Activated T-helper 1 cell treated with Interleukin-2 at 50 U/mL for 16 hours (primary cell): ENCODE results near the gene INPP5A.
"Not testable (repeated sequence)": the region's sequence is repeated elsewhere in the genome, so short reads cannot be mapped to it uniquely, and the experiment has no call there.

Source experiments
- DNase-seq: peaks from one replicate; pipeline ENCODE4 v3.0.0-alpha.2; 2020; ENCODE audit warnings: low read depth

The INPP5A gene

DNA sequence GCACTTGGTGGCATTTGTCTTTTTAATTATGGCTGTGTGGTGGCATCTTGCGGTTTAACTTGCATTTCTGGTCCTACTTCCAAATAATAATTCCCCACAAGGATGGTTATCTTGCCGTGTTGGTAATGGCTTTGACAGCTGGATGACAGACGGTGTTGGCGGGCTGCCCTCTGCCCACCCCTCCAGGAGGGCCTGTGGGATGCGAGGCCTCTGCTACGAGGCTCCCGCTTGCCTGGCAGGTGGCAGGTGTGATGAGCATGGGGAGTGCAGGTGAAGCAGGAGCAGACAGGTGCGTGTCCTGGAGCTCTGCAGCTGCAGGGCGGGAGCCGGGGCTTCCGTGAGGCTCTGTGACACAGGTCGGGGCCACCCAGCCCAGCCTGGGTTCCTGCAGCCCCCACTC lies 11.8 kb downstream of the INPP5A start:
- no peak for DNase-seq

DNA sequence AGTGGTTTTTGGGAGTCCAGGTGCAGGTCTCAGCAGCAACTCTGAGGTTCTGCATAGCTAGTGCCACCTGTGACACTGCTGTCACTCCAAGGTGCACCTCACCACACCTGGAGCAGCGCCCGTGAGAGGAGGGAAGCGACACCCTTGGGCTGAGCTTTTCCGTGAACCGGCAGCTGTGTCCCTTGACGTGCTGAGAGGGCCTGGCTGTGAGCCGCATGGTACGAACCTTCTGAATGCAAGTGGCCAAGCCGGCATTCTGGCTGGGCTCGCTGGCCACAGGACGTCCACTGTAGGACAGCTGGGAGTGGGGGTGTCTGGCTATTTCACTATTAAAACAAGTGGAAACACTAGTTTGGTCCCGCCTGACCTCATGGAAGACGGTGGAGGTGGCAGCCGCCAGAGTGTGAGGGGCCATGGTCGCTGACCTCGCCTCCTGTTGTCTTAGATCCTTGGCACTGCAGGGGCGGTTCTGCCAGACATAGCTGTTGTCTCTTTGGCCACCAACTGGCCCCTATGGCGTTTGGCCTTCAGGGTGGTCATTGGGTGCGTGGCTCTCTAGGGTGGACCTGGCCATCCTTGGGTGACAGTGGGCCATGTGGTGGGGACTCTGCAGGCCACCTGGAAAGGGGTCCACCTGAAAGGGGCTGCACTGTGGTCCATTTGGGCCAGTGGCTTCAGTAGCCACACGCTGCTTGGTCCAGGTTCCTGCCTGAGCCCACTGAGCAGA lies 12.9 kb downstream of the INPP5A start:
- no peak for DNase-seq

DNA sequence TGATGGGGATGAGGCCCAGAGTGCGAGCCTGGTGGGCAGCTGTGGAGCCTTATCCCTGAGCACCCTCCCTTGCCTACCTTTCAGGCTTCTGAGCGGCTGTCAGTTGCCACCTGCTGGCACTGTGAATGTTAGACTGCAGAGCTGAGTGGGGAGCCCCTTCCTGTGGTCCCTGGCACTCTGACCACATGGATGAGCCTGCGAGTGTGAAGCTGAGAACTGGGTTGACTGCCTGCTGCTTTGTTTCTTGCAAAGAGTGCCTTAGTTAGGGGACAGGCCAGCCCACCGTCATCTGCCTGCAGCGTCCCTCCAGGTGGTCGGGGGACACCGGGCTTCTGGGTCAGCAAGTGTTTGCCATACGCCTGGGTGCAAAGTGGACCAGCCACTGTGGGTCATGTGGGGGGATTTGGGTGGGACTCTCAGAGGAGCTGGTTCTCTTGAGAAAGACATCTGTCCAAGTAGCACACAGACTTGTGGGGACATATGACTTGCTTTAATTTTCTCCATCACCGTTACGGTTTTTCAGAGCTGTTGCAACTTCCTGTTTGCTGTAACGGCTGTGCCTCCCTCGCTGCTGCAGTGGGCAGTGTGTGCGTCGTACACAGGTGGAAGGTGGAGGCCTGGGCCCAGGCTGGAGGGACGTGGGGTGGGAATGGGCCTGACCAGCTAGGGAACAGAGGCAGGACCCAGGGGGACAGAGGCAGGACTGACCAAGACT lies 13.7 kb downstream of the INPP5A start:
- DNase-seq, result no peak

DNA sequence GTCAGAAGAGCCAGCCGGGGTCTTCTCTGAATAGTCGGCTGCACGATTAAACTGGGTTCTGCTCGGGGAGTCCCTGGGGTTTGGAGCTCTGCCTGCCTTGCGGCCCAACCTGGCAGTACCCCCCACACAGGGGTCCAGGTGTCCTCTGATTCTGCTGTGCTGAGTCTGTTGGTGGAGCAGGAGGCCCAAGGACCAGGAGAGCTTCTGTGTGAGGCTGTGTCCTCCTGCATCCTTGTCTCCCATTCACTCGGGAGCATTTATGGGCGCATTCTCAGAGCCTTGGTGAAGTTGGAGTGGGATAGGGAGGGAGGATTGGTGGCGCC lies 14.2 kb downstream of the INPP5A start:
- DNase-seq, result no peak

DNA sequence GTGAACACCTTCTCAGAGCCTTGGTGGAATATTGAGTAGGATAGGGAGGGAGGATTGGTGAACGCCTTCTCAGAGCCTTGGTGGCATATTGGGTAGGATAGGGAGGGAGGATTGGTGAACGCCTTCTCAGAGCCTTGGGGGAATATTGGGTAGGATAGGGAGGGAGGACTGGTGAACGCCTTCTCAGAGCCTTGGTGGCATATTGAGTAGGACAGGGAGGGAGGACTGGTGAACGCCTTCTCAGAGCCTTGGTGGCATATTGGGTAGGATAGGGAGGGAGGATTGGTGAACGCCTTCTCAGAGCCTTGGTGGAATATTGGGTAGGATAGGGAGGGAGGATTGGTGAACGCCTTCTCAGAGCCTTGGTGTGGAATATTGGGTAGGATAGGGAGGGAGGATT lies 15.0 kb downstream of the INPP5A start:
- DNase-seq, result not testable (repeated sequence)

DNA sequence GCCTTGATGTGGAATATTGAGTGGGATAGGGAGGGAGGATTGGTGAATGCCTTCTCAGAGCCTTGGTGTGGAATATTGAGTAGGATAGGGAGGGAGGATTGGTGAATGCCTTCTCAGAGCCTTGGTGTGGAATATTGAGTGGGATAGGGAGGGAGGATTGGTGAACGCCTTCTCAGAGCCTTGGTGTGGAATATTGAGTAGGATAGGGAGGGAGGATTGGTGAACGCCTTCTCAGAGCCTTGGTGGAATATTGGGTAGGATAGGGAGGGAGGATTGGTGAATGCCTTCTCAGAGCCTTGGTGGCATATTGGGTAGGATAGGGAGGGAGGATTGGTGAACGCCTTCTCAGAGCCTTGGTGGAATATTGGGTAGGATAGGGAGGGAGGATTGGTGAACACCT lies 16.0 kb downstream of the INPP5A start:
- not testable (repeated sequence) for DNase-seq

DNA sequence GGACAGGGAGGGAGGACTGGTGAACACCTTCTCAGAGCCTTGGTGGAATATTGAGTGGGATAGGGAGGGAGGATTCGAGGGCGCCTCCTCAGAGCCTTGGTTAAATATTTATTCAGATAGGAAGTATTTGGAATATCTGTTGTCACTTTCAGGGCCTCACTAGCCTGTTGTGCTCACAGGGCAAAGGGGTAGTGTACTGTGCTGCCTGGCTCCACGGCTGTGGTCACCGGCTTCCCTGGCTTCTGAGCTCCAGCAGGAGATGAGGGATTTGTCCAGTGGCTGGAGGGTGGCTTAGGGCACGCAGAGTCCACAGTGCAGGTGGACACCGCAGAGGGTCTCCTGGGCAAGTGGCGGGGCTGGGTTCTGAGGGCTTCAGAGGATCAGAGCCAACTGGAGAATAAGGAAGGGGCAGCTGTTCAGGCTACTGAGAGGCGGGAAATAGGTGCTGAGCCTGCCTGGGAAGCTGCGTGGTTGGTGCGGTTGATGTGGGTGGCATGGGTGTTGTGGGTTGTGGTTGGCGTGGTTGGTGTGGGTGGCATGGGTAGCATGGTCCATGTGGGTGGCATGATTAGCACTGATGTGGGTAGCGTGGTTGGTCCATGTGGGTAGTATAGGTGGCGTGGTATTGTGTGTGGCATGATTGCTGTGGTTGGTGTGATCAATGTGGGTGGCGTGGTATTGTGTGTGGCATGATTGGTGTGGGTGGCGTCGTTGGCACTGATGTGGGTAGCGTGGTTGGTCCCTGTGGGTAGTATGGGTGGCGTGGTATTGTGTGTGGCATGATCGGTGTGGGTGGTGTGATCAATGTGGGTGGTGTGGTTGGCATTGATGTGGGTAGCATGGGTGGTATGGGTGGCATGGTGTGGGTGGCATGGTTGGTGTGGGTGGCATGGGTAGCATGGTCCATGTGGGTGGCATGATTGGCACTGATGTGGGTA lies 16.7 kb downstream of the INPP5A start:
- DNase-seq, result no peak

DNA sequence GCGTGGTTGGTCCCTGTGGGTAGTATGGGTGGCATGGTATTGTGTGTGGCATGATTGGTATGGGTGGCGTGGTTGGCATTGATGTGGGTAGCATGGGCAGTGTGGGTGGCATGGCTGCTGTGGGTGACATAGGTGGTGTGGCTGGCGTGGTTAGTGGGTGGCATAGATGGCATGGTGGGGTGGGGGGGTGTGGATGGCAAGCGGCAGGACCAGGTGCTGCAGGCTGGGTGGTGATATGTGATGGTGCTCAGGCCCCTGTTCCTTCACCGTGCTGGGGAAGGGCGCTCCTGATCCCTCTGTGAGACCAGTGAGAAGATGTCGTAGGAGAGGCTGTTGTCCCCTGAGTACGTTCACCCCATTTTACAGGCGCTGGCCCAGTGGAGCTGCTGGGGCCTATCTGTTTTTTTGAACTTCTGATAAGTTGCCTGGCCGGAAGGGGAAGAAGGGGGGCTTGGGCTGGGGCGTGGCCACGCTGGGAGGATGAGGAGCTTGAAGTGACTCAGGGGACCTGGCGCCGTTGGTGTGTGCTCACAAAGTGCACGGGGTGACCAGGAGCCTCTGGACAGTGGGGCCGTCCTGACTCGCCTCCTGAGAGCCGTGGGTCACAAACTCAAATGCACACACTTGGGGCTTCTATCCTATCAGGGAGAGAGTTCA lies 17.5 kb downstream of the INPP5A start:
- peak; percentile 28 for DNase-seq

DNA sequence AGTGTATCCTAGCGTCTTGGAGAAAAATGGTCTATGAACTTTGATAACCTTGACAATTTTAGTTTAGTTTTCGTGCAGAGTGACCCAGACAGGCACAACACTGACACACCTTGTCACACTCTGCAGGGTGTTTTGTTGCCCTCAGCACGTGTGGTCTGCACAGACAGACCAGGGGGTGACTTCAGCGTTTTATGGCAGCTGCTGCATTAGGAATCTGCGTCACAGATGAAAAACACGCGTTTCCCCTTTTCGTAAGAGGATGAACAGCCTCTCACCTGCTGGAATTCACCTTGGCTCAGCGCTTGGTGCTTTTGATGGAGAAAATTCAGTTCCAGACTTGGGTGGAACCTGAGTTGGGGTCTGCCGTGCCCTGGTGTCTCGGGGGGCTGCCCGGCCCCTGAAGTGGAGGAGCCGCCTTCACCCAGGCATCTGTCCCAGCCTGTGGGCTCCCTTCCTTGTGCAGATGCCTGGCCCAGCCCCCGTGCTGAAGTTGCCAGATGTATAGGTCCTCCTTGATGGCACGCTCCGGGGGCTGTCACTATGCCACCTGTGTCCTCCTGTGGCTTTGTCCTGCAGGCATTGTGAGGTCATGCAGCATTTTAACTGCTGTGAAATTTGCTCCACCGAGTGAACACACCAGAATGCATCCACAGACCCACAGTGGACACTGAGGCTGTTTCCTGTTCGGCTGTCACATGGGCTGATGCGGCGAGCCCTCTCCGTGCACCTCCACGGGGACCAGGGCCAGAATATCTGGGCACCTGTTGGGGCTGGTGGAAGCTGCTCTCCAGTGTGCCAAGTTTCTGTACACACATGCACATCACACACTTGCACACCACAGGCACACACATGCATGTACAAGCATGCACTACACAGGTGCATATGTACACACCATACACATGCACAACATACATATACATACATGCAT lies 18.3 kb downstream of the INPP5A start:
- no peak for DNase-seq

DNA sequence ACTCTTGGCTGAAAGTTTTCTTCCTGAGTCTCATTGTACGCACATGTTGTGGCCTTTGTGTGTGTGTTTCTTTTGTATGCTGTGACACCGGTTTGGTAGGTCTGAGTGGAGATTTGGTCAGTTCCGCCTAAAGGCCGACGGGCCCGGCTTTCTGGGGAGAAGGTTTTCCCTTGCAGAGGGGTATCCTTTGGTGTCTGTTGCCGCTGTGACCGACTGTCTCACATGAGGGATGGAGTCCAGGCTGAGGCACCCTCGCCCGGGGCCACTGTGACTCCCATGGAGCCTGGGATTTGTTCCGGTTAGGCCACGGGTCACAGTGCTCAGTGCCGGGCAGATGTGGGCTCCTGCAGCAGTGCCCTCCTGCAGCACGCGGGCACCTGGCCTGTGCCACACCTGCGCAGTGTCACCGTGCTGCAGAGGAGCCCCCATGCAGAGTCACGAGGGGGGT lies 19.4 kb downstream of the INPP5A start:
- no peak for DNase-seq

DNA sequence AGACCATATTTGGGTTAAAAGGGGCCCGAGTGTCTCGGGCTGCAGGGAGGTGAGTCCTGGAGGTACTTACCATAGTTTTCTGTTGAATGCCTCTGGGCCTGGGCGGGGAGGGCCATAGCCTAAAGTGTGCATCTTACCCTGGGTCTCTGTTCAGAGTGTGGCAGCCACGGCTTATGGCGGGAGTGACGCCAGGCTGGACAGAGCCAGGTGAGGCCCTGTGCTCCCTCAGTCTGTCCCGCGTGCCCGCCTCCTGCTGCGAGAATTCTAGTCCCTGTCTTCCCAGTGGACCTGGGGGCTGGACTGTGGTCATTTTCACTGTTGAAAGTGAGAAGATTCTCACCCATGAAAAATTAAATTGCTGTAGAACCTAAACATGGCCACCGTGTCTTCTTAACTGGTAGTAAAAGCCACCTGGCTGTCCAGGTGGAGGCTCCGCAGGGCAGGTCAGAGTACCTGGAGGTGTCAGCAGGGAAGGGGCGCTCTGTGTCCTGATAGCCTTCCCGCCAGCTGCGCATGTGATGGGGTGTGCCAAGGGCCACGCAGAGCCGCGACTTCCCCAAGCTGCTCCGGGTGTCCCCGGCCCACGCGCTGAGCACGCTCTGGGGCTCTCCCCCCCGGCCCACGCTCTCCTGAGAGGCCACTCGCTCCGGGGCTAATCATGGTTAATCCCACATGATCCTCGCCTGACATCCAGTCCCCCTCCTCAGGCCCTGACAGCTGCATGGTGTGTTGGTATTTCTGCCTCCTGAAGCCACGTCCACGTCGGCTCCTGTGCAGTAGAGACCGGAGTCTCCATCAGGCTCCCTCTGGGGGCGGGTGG lies 20.3 kb downstream of the INPP5A start:
- DNase-seq, result no peak

DNA sequence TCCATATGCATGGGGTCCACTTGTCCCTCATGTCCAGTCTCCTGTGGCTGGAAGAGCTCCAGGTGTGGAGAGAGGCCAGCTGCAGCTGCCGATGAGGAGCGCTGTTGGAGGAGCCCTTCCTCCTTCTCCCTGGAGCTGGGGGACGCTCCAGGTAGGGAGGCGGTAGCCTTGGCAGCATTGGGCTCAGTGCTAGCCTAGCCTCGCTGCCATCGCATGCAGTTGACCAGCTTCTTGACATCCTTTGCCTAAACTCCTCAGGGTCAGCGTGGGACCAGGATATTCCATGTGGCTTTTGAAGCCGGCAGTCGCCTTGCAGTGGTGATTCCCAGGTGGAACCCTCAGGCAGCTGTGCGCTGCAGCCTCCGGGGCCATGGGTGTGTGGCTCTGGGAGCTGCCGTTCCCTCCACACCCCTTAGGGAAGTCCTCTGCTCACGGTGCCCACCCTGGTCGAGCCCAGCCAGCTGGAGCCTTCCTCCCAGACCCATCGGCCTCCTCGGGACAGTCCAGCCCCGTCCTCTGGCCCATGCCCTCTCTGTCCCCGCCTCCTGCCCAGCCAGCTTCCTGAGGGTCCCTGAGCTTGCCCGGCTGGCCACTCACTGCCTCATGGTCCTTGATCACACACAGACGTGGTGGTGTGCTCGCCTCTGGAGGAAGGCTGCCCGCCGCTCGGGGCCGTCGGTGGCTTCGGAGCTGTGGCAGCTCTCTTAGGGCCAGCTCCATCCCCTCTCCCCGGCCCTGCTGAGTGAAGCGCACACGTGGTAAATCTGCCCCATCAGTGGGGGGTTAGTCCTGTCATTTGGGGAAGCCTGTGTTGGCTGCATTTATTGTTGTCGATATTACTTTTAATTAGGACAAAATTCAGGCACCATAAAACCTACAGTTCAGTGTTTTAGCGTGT lies 21.2 kb downstream of the INPP5A start:
- no peak for DNase-seq

DNA sequence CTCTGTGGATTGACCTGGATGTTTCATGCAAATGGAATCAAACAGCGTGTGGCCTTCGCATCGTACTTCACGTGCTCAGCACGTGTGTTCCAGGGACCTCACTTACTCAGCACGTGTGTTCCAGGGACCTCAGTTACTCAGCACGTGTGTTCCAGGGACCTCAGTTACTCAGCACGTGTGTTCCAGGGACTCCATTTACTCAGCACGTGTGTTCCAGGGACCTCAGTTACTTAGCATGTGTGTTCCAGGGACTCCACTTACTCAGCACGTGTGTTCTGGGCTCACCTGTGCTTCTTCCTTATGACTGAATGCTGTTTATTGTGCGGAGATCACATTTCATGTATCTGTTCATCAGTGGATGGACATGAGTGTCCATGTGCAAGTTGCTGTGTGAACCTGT lies 22.0 kb downstream of the INPP5A start:
- no peak for DNase-seq

DNA sequence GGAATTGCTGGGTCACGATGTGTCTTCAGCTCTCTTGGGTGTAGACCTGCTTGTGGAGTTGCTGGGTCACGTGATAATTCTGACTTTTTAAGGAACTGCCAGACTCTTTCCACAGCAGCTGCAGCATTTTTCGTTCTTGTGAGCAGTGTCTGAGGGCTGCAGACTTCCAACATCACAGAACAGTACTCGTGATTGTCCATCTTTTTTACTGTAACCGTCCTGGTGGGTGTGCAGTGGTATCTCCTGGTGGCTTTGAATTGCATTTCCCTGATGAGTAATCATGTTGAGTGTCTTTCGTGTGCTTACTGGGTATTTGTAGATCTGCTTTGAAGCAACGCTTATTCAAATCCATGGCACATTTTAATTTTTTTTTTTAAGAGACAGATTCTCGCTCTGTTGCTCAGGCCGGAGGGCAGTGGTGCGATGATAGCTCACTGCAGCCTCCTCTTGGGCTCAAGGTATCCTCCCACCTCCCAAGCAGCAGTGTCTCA lies 22.7 kb downstream of the INPP5A start:
- no peak for DNase-seq

DNA sequence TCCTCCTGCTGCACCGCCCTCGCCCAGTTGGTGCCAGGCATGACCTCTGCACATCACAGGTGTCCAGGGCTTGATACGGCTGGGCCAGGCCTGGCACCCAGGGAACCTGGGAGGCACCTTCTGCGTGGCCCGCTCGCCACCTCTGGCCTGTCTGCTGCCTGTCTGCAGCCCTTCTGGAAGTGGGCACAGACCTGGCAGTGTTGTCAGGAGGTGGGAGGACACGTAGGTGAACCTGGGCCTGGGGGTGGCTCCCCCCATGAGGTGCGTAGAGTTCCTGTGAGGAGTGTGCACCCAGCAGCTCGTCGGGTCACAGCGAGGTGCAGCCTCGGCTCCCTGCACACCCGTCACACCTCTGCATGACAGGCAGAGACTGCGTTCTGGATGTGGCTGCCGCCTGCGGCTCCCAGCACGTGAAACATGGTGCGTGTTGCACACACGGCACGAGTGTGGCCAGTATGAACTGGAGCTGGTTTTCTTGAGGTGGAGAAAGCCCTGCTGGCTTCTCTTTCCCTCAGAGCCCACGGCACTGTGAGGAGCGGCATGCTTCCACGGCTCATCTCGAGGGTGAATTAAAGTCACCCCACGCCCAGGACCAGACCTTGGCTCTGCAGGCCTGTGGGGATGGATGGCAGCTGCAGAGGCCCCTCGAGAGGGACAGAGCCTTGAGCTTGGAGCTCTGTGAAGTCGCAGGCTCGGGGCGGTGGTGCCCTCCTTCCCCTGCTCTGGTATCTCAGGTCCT lies 24.8 kb downstream of the INPP5A start:
- DNase-seq, result no peak

DNA sequence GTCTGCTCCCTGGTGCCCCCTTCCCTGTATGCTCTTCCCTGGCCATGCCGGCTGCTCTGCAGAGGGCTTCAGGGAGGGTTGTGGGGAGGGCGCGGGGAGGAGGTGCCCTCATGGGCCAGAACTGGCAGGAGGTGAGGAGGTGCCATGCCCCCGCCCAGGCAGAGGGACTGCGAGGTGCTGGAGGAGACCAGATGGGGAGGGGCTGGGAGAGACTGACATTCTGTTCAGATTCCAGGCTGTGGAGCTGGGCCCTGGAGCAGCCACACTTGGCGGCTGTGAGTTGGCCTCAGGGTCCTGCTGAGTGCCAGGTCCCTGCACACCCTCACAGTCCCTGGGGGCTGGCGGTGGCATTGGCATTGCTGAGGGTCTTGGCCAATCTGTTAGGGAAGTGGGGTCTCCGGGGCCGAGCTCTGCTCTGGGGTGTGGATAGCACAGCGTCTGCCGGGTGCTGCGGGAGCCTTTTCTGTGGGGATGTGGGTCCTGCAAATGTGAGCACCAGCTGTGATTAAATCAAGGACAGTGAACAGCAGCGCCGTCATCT lies 25.4 kb downstream of the INPP5A start:
- DNase-seq, result no peak

DNA sequence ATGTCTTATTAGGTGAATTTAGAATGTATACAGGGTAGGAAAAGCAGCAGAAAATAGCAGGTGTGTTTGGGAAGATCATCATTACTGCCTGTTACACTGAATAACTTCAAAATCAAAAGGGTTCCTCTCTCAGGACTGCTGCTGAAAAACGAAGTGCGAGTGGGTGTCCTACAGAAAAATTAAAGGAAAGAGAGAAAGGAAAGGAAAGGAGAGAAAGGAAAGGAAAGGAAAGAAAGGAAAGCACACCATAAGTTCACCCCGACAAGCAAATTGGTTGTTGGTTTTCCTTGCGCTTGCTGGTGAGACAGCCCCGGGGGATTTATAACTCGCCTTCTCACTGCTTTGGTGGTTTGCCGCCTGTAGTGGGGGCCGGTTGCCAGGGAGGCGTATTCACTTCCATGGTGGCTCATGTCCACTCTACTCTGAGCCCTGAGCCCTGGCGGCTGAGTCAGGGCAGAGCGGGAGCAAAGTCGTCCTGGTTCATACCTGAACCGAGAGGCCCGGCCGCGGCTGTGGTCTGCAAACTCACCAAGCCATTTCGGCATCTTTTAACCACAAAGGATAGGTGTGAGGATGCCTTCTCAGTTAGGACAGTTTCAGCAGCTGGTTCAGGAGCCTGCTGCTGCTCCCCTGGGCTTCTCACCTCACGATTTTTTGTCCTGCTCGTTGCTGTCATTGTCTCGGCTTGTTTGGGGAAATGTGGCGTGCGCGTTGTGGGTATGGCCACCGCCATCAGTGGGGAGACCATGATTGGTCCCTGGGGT lies 26.1 kb downstream of the INPP5A start:
- DNase-seq, result no peak
